HG03045 (cell line): ENCODE measurements around the gene SPTLC1.
"Not testable (repeated sequence)": the region's sequence is repeated elsewhere in the genome, so short reads cannot be mapped to it uniquely, and the experiment has no call there.

Source experiments
- ATAC-seq: cut with Tn5 transposase; IDR thresholded peaks from one replicate; pipeline ENCODE4 v1.9.1; 2021; ENCODE audit warnings: mild to moderate bottlenecking, moderate library complexity; ENCODE audit not compliant: unreplicated experiment

The SPTLC1 gene

GRCh38 chr9:92141144-92142129, 26.2 kb upstream of the SPTLC1 start:
- no peak for ATAC-seq

GRCh38 chr9:92140754-92141143, 25.5 kb upstream of the SPTLC1 start:
- no peak for ATAC-seq

GRCh38 chr9:92140074-92140753, 25.0 kb upstream of the SPTLC1 start:
- ATAC-seq: no peak

- ATAC-seq: not testable (repeated sequence)
These were observed 23.8 kb upstream of the SPTLC1 start for GRCh38 chr9:92138960-92139540.

GRCh38 chr9:92138157-92138959, 23.1 kb upstream of the SPTLC1 start:
- peak; percentile 49 for ATAC-seq

- ATAC-seq: no peak
These were observed 21.1 kb upstream of the SPTLC1 start for GRCh38 chr9:92136184-92136858.

GRCh38 chr9:92135576-92135975, 20.4 kb upstream of the SPTLC1 start:
- no peak for ATAC-seq

- peak; percentile 52 for ATAC-seq
These were observed 18.9 kb upstream of the SPTLC1 start for GRCh38 chr9:92133949-92134604.

- ATAC-seq: not testable (repeated sequence)
These were observed 17.7 kb upstream of the SPTLC1 start for GRCh38 chr9:92132913-92133312.

- no peak for ATAC-seq
These were observed 17.3 kb upstream of the SPTLC1 start for GRCh38 chr9:92132501-92132900.

- ATAC-seq: no peak
These were observed 7.6 kb upstream of the SPTLC1 start for GRCh38 chr9:92122800-92123199.

- ATAC-seq: no peak
These were observed 6.8 kb upstream of the SPTLC1 start for GRCh38 chr9:92122061-92122460.

GRCh38 chr9:92121265-92121664, 6.1 kb upstream of the SPTLC1 start:
- no peak for ATAC-seq

GRCh38 chr9:92120138-92120537, 4.9 kb upstream of the SPTLC1 start:
- ATAC-seq: no peak

- no peak for ATAC-seq
These were observed 4.4 kb upstream of the SPTLC1 start for GRCh38 chr9:92119586-92119985.

GRCh38 chr9:92108122-92108521, 7.1 kb downstream of the SPTLC1 start:
- no peak for ATAC-seq

- not testable (repeated sequence) for ATAC-seq
These were observed 9.6 kb downstream of the SPTLC1 start for GRCh38 chr9:92105446-92106225.

- ATAC-seq: not testable (repeated sequence)
These were observed 11.6 kb downstream of the SPTLC1 start for GRCh38 chr9:92103601-92104000.
